HK-2 (cell line): ENCODE data around the gene MFN2.
"Not testable (repeated sequence)": the region's sequence is repeated elsewhere in the genome, so short reads cannot be mapped to it uniquely, and the experiment has no call there.

Experiments used
- DNase-seq: peaks from one replicate; pipeline ENCODE4 v3.0.0-alpha.2; 2018; ENCODE audit not compliant: unreplicated experiment

Gene MFN2

DNA sequence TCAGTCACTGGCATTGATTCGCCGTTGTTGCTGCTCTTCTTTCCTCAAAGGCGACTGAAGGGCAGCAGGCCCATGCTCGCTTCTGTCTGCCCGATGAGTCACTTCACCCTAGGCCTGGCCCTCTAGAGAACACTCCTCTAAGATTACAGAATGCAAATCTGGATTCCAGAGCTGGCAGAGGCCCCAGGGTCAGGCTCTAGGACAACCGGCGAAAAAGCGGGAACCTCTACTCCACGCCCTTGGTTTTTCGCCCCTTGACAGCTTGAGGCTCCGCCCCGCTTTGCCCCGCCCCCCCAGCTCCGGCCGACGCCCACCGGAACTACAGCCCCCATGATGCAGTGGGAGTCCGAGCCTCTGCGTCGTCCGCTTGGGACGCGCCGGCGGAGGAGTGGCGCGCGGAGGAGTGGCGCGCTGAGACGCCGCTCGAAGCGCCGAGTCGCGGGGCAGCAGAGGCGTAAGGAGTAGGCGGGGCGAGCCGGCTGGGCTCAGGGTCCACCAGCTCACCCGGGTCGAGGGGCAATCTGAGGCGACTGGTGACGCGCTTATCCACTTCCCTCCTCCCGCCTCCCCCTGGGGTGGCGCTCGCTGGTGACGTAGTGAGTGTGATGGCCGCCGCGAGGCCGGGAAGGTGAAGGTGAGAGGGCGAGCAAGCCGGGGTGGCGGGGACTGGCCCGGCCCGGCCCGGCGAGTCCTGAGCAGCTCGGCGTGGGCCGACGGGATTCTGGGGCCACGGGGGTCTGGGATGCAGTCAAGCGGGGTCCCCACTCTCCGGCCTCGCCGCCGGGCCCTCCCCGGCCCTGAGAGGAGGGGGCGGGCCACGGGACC is at the start of gene MFN2:
Gene MFN2 (plus strand): TSS at position 594 of the 825 bp plus-strand sequence. CDS start 8,725 bp downstream, outside the sequence.
- DNase-seq = peak; percentile 96

DNA sequence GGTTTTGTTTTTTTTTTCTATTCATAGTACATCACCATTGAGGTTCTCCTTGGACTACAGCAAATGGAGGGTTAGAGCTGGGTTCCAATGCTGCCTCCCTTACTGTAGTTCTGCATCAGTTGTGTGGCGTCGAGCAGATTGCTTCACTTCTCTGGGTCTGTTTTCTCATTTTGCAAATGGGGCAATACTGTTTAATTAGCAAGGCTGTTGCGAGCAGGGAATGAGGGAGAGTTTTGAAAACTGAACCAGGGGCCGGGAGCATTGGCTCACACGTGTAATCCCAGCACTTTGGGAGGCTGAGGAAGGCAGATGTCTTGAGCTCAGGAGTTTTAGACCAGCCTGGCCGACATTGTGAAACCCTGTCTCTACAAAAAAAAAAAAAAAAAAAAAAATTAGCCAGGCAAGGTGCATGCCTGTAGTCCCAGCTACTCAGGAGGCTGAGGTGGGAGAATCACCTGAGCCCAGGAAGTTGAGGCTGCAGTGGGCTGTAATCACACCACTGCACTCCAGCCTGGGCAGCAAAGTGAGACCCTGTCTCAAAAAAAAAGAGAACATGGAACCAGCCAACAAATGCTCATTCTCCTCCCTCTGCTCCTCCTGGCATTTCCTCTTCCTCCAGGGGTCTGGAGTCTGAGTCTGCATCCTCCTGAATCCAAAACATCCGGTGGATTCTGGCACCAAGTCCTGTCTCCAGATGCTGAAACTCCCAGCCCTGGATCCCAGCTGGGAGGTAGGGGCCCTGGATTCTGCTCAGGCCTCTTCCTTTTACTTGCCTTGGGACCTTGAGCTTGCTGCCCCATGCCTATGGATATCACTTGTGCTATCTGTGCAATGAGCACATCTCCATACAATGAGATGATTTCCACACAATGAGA is 49.4 kb upstream of the MFN2 start:
- DNase-seq = no peak

GRCh38 chr1:11931845-11932244 is 48.4 kb upstream of the MFN2 start:
- DNase-seq = no peak

DNA sequence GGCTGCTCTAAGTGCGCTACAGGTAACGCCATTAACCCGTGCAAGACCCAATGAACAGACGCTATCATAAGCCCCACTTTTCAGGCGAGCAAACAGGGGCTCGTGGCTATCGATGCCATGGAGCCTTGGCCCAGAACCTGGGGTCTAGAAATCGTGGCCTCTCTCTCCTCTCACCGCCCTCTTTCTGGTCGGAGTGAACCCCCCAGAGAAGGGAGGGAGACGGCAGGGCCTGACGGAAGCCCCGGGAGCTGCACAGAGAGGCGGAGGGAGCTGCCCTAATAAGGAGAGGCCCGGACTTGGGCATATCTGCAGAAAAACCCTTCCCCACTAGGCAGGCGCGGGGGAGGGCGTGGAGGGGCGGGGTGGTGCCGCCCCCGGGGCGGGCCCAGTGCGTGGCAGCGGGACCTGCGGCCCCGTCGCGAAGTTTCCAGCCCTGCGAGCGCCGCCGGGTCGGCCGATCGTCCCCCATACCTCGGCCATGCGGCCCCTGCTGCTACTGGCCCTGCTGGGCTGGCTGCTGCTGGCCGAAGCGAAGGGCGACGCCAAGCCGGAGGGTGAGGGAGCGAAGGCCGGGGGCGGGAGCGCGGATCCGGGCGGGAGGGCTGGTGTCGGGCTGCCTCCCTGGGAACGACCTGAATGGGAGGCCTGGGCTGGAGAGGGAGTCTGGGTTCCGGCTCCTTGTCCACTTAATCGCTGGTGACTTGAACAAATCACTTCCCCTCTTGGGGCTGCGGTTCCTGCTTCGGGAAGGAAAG is 45.8 kb upstream of the MFN2 start, which contains the start of gene PLOD1:
Gene PLOD1 (plus strand): TSS at position 416 of the 755 bp plus-strand sequence. CDS start 63 bp downstream, at position 479.
- peak; percentile 90 for DNase-seq

DNA sequence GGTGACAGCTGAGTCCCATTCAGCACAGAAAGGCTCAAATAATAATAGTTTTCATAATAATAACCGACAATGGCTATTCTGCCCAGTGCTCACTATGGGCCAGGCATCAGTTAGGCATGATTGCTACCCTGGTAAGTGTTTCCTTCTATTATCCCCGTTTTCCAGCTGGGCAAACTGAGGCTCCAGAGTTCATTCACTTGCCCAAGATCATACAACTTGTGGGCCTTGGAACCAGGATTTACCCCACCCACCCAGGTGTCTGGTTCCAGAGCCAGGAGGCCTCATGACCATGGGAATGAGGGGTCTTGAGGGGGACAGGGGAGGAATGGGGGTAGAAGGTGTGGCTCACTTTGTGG is 45.2 kb upstream of the MFN2 start:
- DNase-seq = no peak

GRCh38 chr1:11935733-11936132 is 44.5 kb upstream of the MFN2 start:
- not testable (repeated sequence) for DNase-seq

GRCh38 chr1:11938722-11939526 is 41.3 kb upstream of the MFN2 start:
- DNase-seq = no peak

GRCh38 chr1:11939794-11940193 is 40.5 kb upstream of the MFN2 start:
- DNase-seq = not testable (repeated sequence)

DNA sequence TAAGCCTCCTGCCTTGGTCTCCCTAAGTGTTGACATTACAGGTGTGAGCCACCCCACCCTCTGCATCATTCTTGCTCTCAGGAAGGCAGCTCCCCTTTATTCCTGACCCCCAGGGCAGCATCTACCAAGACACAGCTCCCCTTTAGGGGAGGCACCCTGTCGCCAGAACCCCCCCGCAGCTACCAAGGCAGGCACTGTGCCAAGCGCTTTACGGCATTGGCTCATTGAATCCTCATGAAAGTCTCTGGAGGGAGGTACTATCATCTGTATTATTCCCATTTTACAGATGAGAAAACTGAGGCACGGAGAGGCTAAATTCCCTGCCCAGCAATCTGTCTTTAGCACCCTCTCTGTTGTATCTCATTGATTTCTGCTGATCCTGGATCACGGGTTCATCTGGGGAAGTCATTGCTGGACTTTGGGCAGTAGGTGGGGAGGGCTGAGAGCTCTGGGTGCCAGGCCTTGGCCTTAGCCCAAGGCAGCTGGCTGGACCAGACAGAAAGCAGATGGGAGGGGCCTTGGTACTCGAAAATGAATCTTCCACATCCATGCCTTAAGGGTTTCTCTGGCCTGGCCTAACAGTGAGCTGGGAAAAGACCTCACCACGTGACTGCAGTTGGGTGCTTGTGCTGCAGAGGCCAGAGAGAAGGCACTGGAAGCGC is 39.9 kb upstream of the MFN2 start:
- DNase-seq = no peak

DNA sequence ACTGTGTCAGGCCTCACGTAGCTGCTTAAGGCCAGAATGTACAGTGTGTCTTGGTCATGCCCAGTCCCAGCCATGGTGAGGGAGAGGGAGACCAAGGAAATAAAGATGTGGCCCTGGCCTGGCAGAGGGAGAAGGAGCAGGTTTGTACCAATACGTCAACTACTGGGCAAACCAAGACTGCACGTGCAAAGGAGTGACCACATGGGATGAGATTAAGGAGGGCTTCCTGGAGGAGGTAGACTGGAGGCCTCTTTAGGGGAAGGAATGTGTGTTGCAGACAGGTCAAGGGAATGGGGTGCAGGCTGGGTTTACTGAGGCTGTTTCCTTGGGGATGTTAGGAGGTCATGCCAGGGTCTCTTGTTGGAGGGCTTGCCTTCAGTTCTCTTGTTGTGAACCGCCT is 38.0 kb upstream of the MFN2 start:
- DNase-seq = no peak

DNA sequence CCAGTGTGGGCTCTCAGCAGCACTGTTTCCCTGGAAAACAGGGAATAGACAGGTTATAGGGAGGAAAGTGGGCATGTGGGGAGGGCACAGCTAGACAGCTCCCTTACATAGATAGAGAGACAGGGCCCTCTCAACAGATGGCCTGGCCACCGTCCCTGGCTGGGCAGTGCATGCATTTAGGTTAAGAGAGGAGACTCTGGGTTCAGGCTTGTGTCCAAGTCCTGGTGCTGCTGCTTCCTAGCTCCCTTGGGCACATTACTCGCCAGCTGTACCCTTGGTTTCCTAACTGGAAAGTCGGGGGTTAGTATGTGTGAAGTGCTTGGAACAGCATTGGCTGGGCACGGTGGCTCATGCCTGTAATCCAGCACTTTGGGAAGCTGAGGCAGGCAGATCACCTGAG is 36.6 kb upstream of the MFN2 start:
- no peak for DNase-seq

DNA sequence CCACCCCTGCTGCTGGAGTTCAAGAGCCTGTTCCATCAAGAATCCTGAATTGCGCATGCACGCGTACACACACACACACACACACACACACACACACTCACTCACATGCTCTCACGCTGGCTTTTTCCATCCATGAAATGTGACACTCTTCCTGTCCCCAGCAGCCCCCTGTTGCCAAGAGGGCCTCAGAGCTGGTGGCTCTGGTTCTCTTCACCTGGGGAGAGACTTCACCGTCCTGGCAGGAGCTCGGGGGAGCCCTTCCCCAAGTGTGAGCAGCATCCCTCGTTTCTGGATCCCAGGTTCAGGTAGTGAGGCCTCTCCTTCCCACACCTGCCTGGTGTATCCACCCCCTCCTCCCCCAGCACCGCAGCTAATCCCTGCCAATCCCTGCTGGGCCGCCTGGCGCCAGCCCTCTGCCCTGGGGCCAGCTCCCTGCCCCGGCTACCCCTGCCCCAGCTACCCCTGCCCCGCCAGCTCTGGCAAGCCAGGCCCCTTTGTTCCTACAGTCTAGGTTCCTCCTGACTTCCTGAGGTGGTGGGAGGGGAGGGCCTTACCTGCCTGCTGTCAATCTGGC is 35.8 kb upstream of the MFN2 start:
- no peak for DNase-seq

DNA sequence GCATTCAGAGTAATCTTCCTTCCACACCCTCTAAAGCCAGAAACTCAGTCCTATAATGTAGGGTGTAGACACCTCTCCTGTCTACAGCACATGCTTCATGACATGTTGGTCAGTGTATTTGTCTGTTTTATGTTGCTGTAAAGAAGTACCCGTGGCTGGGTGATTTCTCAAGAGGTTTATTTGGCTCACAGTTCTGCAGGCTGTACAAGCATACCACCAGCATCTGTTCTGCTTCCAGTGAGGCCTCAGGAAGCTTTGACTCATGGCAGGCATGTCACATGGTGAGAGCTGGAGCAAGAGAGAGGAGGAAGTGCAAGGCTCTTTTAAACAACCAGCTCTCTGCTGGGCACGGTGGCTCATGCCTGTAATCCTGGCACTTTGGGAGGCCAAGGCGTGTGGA is 33.6 kb upstream of the MFN2 start:
- no peak for DNase-seq

DNA sequence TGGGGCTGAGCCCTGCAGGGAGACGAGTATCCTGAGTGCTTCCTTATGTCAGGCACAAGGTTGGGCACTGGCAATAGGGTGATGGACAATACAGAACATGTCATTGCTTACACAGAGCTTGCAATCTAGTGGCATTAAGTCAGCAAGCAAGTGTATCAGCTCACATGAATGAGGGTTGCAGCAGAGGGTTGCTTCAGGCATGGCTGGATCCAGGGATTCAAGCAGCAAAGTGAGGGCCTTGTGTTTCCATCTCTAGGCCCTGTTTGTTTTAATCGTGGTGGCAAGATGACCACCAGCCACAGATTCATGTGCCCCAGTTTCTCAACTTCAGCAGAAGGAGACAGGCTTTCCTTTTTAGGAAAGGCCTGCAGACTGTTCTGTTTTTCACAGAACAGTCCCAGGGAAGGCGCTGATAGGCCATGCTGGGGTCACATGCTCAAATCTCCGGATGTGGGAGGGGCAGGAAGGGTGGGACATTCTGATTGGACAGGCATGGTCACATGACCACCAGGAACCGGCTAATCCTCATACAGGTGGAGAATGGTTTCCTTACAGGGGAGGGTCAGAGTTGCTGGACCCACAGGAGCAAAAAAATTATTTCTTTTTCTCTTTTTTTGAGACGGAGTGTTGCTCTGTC is 31.3 kb upstream of the MFN2 start:
- no peak for DNase-seq

GRCh38 chr1:11951901-11952300 is 28.3 kb upstream of the MFN2 start:
- DNase-seq = no peak

DNA sequence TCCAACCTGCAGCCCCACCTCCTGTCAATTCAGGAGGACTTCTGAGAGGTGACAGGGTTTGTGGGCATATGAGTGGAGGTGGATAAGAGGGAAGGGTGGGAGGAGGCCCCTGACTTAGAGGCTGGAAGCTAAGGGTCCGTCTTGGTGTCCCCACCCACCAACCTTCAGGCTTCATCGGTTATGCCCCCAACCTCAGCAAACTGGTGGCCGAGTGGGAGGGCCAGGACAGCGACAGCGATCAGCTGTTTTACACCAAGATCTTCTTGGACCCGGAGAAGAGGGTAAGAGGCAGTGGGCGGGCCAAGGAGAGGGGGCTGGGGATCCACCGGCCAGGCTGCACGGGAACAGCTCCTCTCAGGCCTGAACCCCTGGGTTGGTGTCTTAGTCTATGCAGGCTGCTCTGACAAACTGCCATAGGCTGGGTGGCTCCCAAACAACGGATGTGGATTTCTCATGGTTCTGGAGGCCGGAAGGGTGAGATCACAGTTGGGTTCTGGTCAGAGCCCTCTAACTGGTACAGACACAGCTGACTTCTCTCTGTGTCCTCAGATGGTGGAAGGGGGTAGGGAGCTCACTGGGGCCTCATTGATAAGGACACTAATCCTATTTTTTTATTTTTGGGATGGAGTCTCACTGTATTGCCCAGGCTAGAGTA is 27.7 kb upstream of the MFN2 start:
- DNase-seq = no peak

- DNase-seq = no peak
Measured at GRCh38 chr1:11955221-11955620, 25.0 kb upstream of the MFN2 start.

DNA sequence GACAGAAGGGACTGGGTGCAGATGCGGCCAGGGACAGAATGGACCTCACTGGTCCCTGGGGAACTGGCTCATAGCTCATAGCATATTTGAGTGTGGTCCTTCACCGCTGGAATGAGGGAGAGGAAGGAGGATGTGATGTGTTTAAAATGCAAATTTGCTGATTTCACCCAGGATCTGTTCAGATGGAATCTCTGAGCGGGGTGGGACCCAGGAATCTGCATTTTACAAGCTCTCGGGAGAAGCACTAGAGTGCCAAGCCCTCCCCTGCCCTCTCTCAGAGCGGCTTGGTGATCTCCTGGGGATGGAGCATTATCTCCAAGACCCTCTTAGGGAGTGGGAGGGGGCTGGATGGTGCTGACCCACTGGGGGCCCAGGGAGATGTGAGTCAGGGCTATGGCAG is 22.8 kb upstream of the MFN2 start:
- DNase-seq = no peak

- DNase-seq = no peak
Measured at GRCh38 chr1:11957897-11958296, 22.3 kb upstream of the MFN2 start.
